Osteoblast (primary cell): ENCODE data around the gene MNAT1. TPM values are rescaled to one million over a fixed set of nuclear protein-coding genes. Genes with fewer than 3 reads are reported as not detected.

Experiments used
- DNase-seq: peaks from one replicate; pipeline ENCODE4 v3.0.0; 2011; ENCODE audit warnings: low spot score, mixed read lengths; ENCODE audit not compliant: insufficient read length; ENCODE audit errors: missing footprints
- H2AFZ ChIP-seq: 2 replicates; pipeline ENCODE4 v1.6.0; 2011; ENCODE audit warnings: mild to moderate bottlenecking, low read length
- H3K27ac ChIP-seq: 2 replicates; pipeline ENCODE4 v1.5.1; 2011; ENCODE audit warnings: mild to moderate bottlenecking, low read depth, low read length, moderate library complexity
- H3K27me3 ChIP-seq: 2 replicates; pipeline ENCODE4 v1.6.0; 2012; ENCODE audit warnings: mild to moderate bottlenecking, control low read depth, inconsistent platforms, low read length, moderate library complexity; ENCODE audit not compliant: insufficient read depth
- H3K36me3 ChIP-seq: 2 replicates; pipeline ENCODE4 v1.5.1; 2011; ENCODE audit warnings: mild to moderate bottlenecking, low read length, control low read depth, moderate library complexity; ENCODE audit not compliant: insufficient read depth
- H3K4me1 ChIP-seq: 2 replicates; pipeline ENCODE4 v1.5.1; 2011; ENCODE audit warnings: mild to moderate bottlenecking, low read length, control low read depth, moderate library complexity; ENCODE audit not compliant: insufficient read depth
- H3K4me2 ChIP-seq: 2 replicates; pipeline ENCODE4 v1.6.0; 2011; ENCODE audit warnings: mild to moderate bottlenecking, low read length; ENCODE audit not compliant: insufficient read depth
- H3K4me3 ChIP-seq: fragments of 200-600 bp; sonication (generic); 3 replicates; pipeline ENCODE4 v1.5.1; 2012; ENCODE audit warnings: mild to moderate bottlenecking, low read length, inconsistent platforms; ENCODE audit not compliant: insufficient read depth
- H3K79me2 ChIP-seq: 2 replicates; pipeline ENCODE4 v1.6.0; 2012; ENCODE audit warnings: mild to moderate bottlenecking, low read length, control low read depth, inconsistent platforms; ENCODE audit not compliant: insufficient read depth
- H3K9me3 ChIP-seq: 2 replicates; pipeline ENCODE4 v1.5.1; 2011; ENCODE audit warnings: low read depth, low read length, control low read depth
- H4K20me1 ChIP-seq: 2 replicates; pipeline ENCODE4 v1.6.0; 2012; ENCODE audit warnings: mild to moderate bottlenecking, low read length, control low read depth; ENCODE audit not compliant: insufficient read depth
- CTCF ChIP-seq: IDR thresholded peaks from 2 replicates; pipeline ENCODE4 v1.5.1; 2011; ENCODE audit warnings: mild to moderate bottlenecking, low read depth, low read length, moderate library complexity; ENCODE audit errors: extremely low read depth
- total RNA-seq: library from RNA; depleted of rRNA; stranded (reverse); fragments of >200 nt; gene quantifications from 2 replicates; pipeline ENCODE4 v1.2.3, GENCODE V29; 2012

The MNAT1 gene
- total RNA-seq, 1 donor, result 51.4 TPM

GRCh38 chr14:60986500-60986899, 251.9 kb downstream of the MNAT1 start:
- peaks cover 13% of the 10 kb centered on the region for H3K4me1 ChIP-seq
- H3K27me3 ChIP-seq, result no peaks in the 10 kb centered on the region
- H2AFZ ChIP-seq, result no peak overlapping the region
- no peak overlapping the region for H3K4me3 ChIP-seq
- H3K36me3 ChIP-seq, result peaks cover 25% of the 10 kb centered on the region
- peaks cover 43% of the 10 kb centered on the region for H3K79me2 ChIP-seq
- no peak for DNase-seq
- no peak for TF ChIP-seq CTCF
- no peaks in the 10 kb centered on the region for H3K9me3 ChIP-seq
- H3K27ac ChIP-seq, result no peak overlapping the region
- no peaks in the 10 kb centered on the region for H4K20me1 ChIP-seq
- H3K4me2 ChIP-seq, result no peak overlapping the region

GRCh38 chr14:60989599-60989998, 255.0 kb downstream of the MNAT1 start:
- peaks cover 30% of the 10 kb centered on the region for H3K36me3 ChIP-seq
- H4K20me1 ChIP-seq, result no peaks in the 10 kb centered on the region
- TF ChIP-seq CTCF, result no peak
- H3K27ac ChIP-seq, result no peak overlapping the region
- no peak overlapping the region for H2AFZ ChIP-seq
- no peaks in the 10 kb centered on the region for H3K4me1 ChIP-seq
- no peak overlapping the region for H3K4me2 ChIP-seq
- H3K9me3 ChIP-seq, result no peaks in the 10 kb centered on the region
- peaks cover 30% of the 10 kb centered on the region for H3K79me2 ChIP-seq
- no peak for DNase-seq
- H3K4me3 ChIP-seq, result no peak overlapping the region
- no peaks in the 10 kb centered on the region for H3K27me3 ChIP-seq

- peaks cover 11% of the 10 kb centered on the region for H3K36me3 ChIP-seq
- no peaks in the 10 kb centered on the region for H3K27me3 ChIP-seq
Observed at GRCh38 chr14:60998617-60999016, 264.1 kb downstream of the MNAT1 start.

GRCh38 chr14:60999536-60999935, 265.0 kb downstream of the MNAT1 start:
- Histone ChIP-seq H3K27me3 (no peaks in the 10 kb centered on the region), H2AFZ (no peak overlapping the region), H3K4me3 (no peak overlapping the region), H3K9me3 (no peaks in the 10 kb centered on the region), H3K4me2 (no peak overlapping the region), H3K36me3 (peaks cover 11% of the 10 kb centered on the region), H4K20me1 (no peaks in the 10 kb centered on the region), H3K4me1 (peaks cover 7% of the 10 kb centered on the region), H3K27ac (no peak overlapping the region), H3K79me2 (no peaks in the 10 kb centered on the region)
- no peak for DNase-seq
- TF ChIP-seq CTCF, result no peak

More at GRCh38 chr14:60998617-60999016, 264.1 kb downstream of the MNAT1 start:
- H3K9me3 ChIP-seq, result no peaks in the 10 kb centered on the region
- no peak for DNase-seq
- no peak overlapping the region for H3K27ac ChIP-seq
- no peaks in the 10 kb centered on the region for H4K20me1 ChIP-seq
- H3K79me2 ChIP-seq, result no peaks in the 10 kb centered on the region
- no peak overlapping the region for H3K4me3 ChIP-seq
- no peak overlapping the region for H3K4me2 ChIP-seq
- H3K4me1 ChIP-seq, result peaks cover 4% of the 10 kb centered on the region
- no peak overlapping the region for H2AFZ ChIP-seq
- TF ChIP-seq CTCF, result no peak
